KOPT-K1 (cell line): ENCODE measurements around the gene SAFB2.
"Not testable (repeated sequence)": the region's sequence is repeated elsewhere in the genome, so short reads cannot be mapped to it uniquely, and the experiment has no call there.

Experiments
- H3K27ac ChIP-seq: fragments of 200-600 bp; sonication (generic); 2 replicates; pipeline ENCODE4 v1.5.1; 2016; ENCODE audit warnings: antibody characterized with exemption, mild to moderate bottlenecking, low read depth, low read length; ENCODE audit not compliant: poor library complexity, severe bottlenecking
- H3K36me3 ChIP-seq: fragments of 200-600 bp; sonication (generic); 2 replicates; pipeline ENCODE4 v1.5.1; 2017; ENCODE audit warnings: antibody characterized with exemption, mild to moderate bottlenecking, low read length, moderate library complexity; ENCODE audit not compliant: insufficient read depth
- H3K9me3 ChIP-seq: fragments of 200-600 bp; sonication (generic); 2 replicates; pipeline ENCODE4 v1.5.1; 2017; ENCODE audit warnings: antibody characterized with exemption, low read length, mild to moderate bottlenecking; ENCODE audit not compliant: insufficient read depth, poor library complexity, severe bottlenecking

Gene SAFB2

GRCh38 chr19:5624018-5624663 lies 1.6 kb upstream of the SAFB2 start:
- H3K36me3 ChIP-seq, result peaks cover 70% of the 10 kb centered on the region

DNA sequence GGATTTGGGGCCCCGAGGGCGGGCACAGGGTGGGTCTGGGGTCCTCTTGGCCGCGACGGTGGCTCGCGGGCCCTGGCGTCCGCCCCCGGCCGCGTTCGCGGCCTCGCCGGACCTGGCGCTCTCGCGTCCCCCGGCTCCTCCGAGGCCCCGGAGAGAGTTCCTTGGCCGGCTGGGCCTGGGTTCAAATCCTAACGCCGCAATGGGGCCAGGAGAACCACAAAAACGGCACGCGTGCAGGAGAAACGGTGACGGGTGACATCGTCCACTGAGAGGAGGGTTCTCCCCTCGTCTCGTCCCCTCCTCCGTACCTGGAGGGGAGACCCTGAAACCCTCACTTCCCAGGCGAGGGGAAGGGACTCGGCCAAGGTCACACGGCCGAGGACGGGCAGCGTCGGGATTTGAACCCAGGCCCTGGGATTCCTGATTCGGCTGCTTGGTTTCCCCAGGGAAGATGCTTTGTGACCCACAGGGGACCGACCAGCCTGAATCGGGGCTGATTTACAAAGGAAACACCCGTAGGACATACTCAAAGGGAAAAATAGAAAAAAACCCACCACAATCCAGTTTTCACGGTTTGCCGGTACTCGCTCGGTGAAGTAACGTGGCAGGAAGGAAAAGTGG lies 931 bp upstream of the SAFB2 start:
- Histone ChIP-seq H3K36me3 (peaks cover 70% of the 10 kb centered on the region), H3K9me3 (no peaks in the 10 kb centered on the region), H3K27ac (peak overlapping the region; percentile 95)

More at GRCh38 chr19:5624018-5624663, 1.6 kb upstream of the SAFB2 start:
- H3K27ac ChIP-seq, result peak overlapping the region; percentile 95
- no peaks in the 10 kb centered on the region for H3K9me3 ChIP-seq

DNA sequence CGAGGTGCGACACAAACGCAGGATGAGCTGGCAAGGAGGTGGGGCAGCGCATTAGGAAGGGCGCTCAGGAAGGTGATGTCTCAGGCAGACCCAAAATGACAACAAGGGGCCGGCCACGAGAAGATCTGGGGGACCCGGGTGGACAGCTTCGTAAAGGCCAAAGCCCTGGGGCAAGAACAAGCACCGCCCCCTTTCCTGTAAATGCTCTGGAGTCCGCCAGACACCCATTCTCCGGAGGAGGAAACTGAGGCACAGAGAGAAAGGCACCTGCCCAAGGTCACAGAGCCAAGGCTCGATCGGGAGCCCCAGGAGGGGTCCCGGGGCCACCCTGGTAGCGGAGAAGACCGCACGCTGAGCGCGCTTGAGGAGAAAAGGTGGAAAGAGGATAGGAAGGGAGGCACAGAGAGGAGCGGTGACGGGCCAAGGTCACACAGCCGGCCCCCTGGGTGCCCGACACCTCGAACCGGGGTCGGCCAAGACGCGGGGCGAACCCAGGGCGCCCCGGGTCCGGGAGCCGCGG lies 571 bp downstream of the SAFB2 start:
- Histone ChIP-seq H3K9me3 (no peaks in the 10 kb centered on the region), H3K27ac (peak overlapping the region; percentile 95), H3K36me3 (peaks cover 70% of the 10 kb centered on the region)

- Histone ChIP-seq H3K27ac (peak overlapping the region; percentile 95), H3K9me3 (no peaks in the 10 kb centered on the region), H3K36me3 (peaks cover 70% of the 10 kb centered on the region)
These were observed 1.1 kb downstream of the SAFB2 start for GRCh38 chr19:5621311-5621944.

GRCh38 chr19:5619946-5620345 lies 2.6 kb downstream of the SAFB2 start:
- no peak overlapping the region for H3K27ac ChIP-seq
- H3K36me3 ChIP-seq, result peaks cover 70% of the 10 kb centered on the region
- no peaks in the 10 kb centered on the region for H3K9me3 ChIP-seq

DNA sequence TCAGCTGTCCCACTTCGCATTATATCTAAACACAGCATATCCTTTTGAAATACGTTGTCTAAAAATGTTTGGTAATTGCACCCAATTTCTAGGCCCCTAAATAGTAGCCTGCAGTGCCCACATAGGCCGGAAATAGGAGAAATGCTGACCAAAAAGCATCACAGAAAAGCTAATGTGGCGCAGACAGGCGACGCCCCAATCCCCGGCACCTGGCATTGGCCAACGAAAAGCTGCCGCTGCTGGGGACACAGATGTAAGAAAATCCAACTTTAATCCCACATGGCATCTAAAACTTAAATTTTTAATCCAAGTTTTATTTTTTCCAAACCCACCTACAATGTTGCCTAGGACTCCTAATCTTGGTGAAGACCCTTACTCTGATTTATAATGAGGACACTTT lies 4.0 kb downstream of the SAFB2 start:
- peaks cover 77% of the 10 kb centered on the region for H3K36me3 ChIP-seq
- no peak overlapping the region for H3K27ac ChIP-seq
- H3K9me3 ChIP-seq, result no peaks in the 10 kb centered on the region

DNA sequence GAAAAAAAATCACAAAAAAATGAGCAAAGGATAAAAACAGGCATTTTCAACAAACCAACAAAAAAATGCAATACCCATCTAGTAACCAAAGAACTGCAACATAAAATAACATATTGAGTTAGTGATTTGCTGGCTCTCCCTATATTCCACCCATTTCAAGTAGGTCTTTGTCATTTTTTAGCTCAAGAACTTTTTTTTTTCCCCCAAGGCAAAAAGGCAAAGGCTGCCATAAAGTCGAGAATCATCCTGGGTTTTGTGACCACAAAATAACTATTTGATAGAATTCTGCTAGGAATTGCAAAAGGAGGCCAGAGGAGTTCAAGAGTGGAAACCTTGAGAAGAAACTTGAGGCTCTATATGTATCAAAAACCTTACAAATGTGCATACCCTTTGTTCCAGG lies 5.5 kb downstream of the SAFB2 start:
- Histone ChIP-seq H3K27ac (no peak overlapping the region), H3K9me3 (no peaks in the 10 kb centered on the region), H3K36me3 (peaks cover 92% of the 10 kb centered on the region)

DNA sequence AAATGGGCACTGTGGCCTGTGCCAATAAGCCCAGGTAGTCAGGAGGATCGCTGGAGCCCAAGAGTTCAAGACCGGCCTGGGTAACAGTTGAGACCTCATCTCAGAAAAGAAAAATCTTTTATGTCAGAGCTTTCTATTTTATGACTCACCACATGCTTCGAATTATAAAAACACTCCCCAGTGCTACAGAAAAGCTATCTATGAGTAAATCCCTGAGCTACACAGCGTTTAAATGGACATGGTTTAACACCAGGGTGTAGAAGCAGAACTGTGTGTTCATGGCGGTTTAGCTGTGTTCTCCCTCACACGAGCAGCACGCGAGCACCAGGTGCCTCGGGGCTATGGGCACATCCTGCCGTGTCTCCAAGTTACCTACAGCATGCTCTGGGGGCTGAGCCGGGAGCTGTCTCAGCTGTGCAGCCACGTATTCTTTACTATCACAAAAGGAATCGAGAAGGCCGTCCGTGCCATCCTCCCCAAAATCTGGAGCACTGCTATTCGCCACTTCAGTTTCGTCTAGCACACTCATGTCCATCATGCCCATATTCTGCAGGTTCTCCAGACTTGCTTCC lies 6.7 kb downstream of the SAFB2 start:
- no peaks in the 10 kb centered on the region for H3K9me3 ChIP-seq
- peaks cover 94% of the 10 kb centered on the region for H3K36me3 ChIP-seq

GRCh38 chr19:5612891-5613865 lies 9.4 kb downstream of the SAFB2 start:
- Histone ChIP-seq H3K27ac (no peak overlapping the region), H3K36me3 (peaks cover 94% of the 10 kb centered on the region), H3K9me3 (no peaks in the 10 kb centered on the region)

More for the DNA sequence above, 6.7 kb downstream of the SAFB2 start:
- no peak overlapping the region for H3K27ac ChIP-seq

- H3K36me3 ChIP-seq, result peaks cover 94% of the 10 kb centered on the region
- H3K27ac ChIP-seq, result no peak overlapping the region
- no peaks in the 10 kb centered on the region for H3K9me3 ChIP-seq
These were observed 12.6 kb downstream of the SAFB2 start for GRCh38 chr19:5609881-5610448.

- not testable (repeated sequence) for H3K9me3 ChIP-seq, H3K27ac ChIP-seq
- H3K36me3 ChIP-seq, result peaks cover 94% of the 10 kb centered on the region
These were observed 13.8 kb downstream of the SAFB2 start for GRCh38 chr19:5608766-5609165.

- no peaks in the 10 kb centered on the region for H3K9me3 ChIP-seq
- peaks cover 94% of the 10 kb centered on the region for H3K36me3 ChIP-seq
- H3K27ac ChIP-seq, result no peak overlapping the region
These were observed 14.3 kb downstream of the SAFB2 start for GRCh38 chr19:5608291-5608690.

DNA sequence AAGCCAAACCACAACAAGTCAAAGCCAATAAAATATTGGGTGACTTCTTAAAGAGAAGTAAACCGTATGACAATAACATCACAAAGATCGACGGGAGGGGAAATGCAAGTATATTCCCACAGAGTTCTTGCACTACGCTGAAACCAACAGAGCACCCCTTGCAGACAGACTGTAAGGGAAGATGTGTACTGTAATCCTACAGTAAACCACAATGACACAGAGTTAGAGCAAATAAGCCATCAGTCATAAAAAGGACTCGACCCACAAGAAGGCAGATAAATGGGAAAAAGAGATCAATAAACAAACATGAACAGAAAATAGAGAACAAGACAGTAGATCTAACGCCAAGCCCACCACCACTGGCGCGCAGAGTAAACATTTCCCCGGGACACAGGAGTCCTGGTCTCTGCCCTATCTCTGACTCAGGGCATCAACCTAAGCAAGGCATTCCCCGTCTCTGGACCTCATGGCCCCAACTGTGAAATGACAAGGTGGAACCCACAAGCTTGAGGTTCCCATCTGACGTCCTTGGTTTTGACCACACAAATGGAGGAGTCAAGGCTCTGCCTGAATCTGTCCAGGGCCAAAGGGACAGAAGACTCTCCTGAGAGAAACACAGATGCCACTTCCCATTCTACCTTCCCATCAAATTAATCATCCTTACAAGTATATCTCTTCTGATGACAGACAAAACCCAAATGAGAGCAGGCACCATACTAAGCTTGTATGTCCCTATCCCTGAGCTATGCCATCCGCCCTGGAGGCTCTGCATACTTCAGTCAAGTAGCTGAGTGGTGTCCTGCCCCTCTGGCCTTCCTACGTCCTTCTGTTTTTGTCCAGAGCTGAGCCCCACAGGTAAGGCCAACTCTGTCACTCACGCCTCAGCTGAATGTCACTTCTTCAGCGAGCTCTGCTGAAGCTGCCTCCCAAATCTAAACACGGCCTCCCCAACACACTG lies 15.0 kb downstream of the SAFB2 start:
- peaks cover 94% of the 10 kb centered on the region for H3K36me3 ChIP-seq
- no peak overlapping the region for H3K27ac ChIP-seq
- no peaks in the 10 kb centered on the region for H3K9me3 ChIP-seq
